Heart left ventricle (tissue), 13 donors: ENCODE measurements around the gene ALK.

Experiments
- CTCF ChIP-seq, 12 donors: fragments of 200-600 bp; sonication (generic) in 4 of 12; IDR thresholded peaks; one replicate each; pipeline versions ENCODE4 v1.5.0 to v1.8.0; 2018 to 2022; ENCODE audit warnings: antibody characterized with exemption in 12 of 12, mild to moderate bottlenecking in 5 of 12
- POLR2A ChIP-seq, 2 donors: fragments of 450-650 bp; IDR thresholded peaks; one replicate each; pipeline ENCODE4 v1.6.1; 2017; ENCODE audit warnings: antibody characterized with exemption in 2 of 2, mild to moderate bottlenecking in 2 of 2, moderate library complexity in 2 of 2
- donor health status: ischemic (EF 13 %, LVEDD 7.1; RV severe dilation, severe dysfunction).
- donor health status: DM: no; HTN: yes; CAD: no.
- donor health status: DM: no; HTN: no; CAD: no.
- donor health status: ischemic (EF 25% LVEDD 6.9; RV normal size, moderate dysfunction).
- donor health status: ischemic (EF 25% LVEDD 5.7; RV mildly dilated, moderate dysfunction).
- donor health status: ischemic (EF 35%, LVEDD 5.7; RV mildly dilated, moderate dysfunction).
- donor health status: nonischemic (EF 11% LVEDD 7.7; RV severe dilation, severe dysfunction).
- donor health status: DM: yes; HTN: yes; CAD: no.
- donor health status: PGD.
- donor health status: ischemic (EF 29% LVEDD 5.4; RV normal size, mild dysfunction).
- donor health status: nonischemic (EF 23%, LVEDD 6.1; RV moderate dilation, normal function).

GRCh38 chr2:29777161-29777560 is 144.2 kb downstream of the ALK start:
- TF ChIP-seq POLR2A (IDR thresholded peaks at IDR 0.05) (no peak), CTCF (IDR thresholded peaks at IDR 0.05) (no peak)
